NB4 (cell line): Measurements from ENCODE around the gene IBTK.
"Not testable (repeated sequence)": the region's sequence is repeated elsewhere in the genome, so short reads cannot be mapped to it uniquely, and the experiment has no call there.

Experiments
- DNase-seq: peaks from one replicate; pipeline ENCODE4 v3.0.0; 2010; ENCODE audit warnings: low read depth
- H3K4me3 ChIP-seq: one replicate; pipeline ENCODE4 v1.5.1; 2011; ENCODE audit warnings: mild to moderate bottlenecking, low read depth, low read length, moderate library complexity
- CTCF ChIP-seq: IDR thresholded peaks from one replicate; pipeline ENCODE4 v1.5.1; 2012; ENCODE audit warnings: low read depth, low read length
- MAX ChIP-seq: IDR thresholded peaks from 2 replicates; pipeline ENCODE4 v1.6.1; 2011; ENCODE audit warnings: low read depth, low read length
- MYC ChIP-seq: IDR thresholded peaks from 2 replicates; pipeline ENCODE4 v1.6.1; 2011; ENCODE audit warnings: low read depth, low read length
- POLR2A ChIP-seq: IDR thresholded peaks from 2 replicates; pipeline ENCODE4 v1.6.1; 2011; ENCODE audit warnings: mild to moderate bottlenecking; ENCODE audit not compliant: insufficient read length; ENCODE audit errors: extremely low read depth

IBTK gene

GRCh38 chr6:82205930-82206392 is 41.6 kb downstream of the IBTK start:
- H3K4me3 ChIP-seq, result no peak overlapping the region
- TF ChIP-seq CTCF, result no peak
- no peak for TF ChIP-seq MYC
- no peak for TF ChIP-seq MAX
- no peak for TF ChIP-seq POLR2A
- no peak for DNase-seq

- TF ChIP-seq POLR2A (no peak), MYC (no peak), CTCF (no peak), MAX (no peak)
Observed at GRCh38 chr6:82204020-82204419, 43.5 kb downstream of the IBTK start.

GRCh38 chr6:82197784-82198183 is 49.8 kb downstream of the IBTK start:
- TF ChIP-seq CTCF (no peak), POLR2A (no peak), MYC (no peak), MAX (no peak)
- H3K4me3 ChIP-seq, result no peak overlapping the region
- no peak for DNase-seq

More at GRCh38 chr6:82204020-82204419, 43.5 kb downstream of the IBTK start:
- no peak for DNase-seq
- no peak overlapping the region for H3K4me3 ChIP-seq

- not testable (repeated sequence) for DNase-seq, H3K4me3 ChIP-seq
Observed at GRCh38 chr6:82197245-82197644, 50.3 kb downstream of the IBTK start.

- H3K4me3 ChIP-seq, result no peak overlapping the region
Observed at GRCh38 chr6:82196161-82196560, 51.4 kb downstream of the IBTK start.

GRCh38 chr6:82195619-82196018 is 51.9 kb downstream of the IBTK start:
- no peak overlapping the region for H3K4me3 ChIP-seq
- DNase-seq, result no peak
- TF ChIP-seq CTCF, result no peak
- no peak for TF ChIP-seq MAX
- no peak for TF ChIP-seq POLR2A

More at GRCh38 chr6:82196161-82196560, 51.4 kb downstream of the IBTK start:
- DNase-seq, result no peak
- TF ChIP-seq POLR2A, result no peak
- no peak for TF ChIP-seq MYC
- TF ChIP-seq MAX, result no peak
- TF ChIP-seq CTCF, result no peak
